Peyer's patch (tissue), 4 donors: Measurements from ENCODE around the gene BLVRA.
"Not testable (repeated sequence)": the region's sequence is repeated elsewhere in the genome, so short reads cannot be mapped to it uniquely, and the experiment has no call there.

ENCODE experiments used
- CTCF ChIP-seq, 6 experiments: fragments of 450-650 bp in 4 of 6; fragments of 200-600 bp in 2 of 6; sonication (generic) in 1 of 6; IDR thresholded peaks; one replicate each; pipeline ENCODE4 v1.5.1; 2017 to 2019; ENCODE audit warnings: antibody characterized with exemption in 6 of 6, mild to moderate bottlenecking in 3 of 6, moderate library complexity in 1 of 6
- POLR2A ChIP-seq, 2 donors: fragments of 450-650 bp; IDR thresholded peaks; one replicate each; pipeline ENCODE4 v1.5.1; 2017; ENCODE audit warnings: antibody characterized with exemption in 2 of 2, mild to moderate bottlenecking in 2 of 2, moderate library complexity in 2 of 2

GRCh38 chr7:43775255-43775654, 16.8 kb downstream of the BLVRA start:
- TF ChIP-seq POLR2A, CTCF (IDR thresholded peaks at IDR 0.05): not testable (repeated sequence)
